HG03354 (cell line): Measurements from ENCODE around the gene ALKBH6.

ENCODE experiments used
- ATAC-seq: cut with Tn5 transposase; IDR thresholded peaks from one replicate; pipeline ENCODE4 v1.9.1; 2021; ENCODE audit warnings: mild to moderate bottlenecking; ENCODE audit not compliant: unreplicated experiment, poor library complexity, severe bottlenecking

The ALKBH6 gene

DNA sequence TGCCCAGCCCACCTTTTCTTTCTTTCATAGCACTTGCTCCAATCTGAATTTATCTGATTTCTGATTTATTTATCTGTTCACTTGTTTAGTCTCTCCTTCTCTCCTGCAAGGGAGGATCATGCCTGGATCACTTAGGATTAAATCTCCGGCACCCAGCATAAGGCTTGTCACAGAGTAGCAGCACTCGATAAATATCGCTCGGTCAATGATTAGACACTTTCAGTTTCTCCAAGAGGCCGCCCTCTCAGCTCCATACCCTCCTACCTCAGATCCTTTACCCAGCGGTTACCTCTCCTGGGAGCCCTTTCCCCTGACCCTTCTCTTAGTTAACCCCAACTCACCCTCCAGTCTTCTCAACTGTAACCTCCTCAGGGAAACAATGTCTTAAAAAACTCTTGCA, 17.3 kb upstream of the ALKBH6 start:
- ATAC-seq: no peak

DNA sequence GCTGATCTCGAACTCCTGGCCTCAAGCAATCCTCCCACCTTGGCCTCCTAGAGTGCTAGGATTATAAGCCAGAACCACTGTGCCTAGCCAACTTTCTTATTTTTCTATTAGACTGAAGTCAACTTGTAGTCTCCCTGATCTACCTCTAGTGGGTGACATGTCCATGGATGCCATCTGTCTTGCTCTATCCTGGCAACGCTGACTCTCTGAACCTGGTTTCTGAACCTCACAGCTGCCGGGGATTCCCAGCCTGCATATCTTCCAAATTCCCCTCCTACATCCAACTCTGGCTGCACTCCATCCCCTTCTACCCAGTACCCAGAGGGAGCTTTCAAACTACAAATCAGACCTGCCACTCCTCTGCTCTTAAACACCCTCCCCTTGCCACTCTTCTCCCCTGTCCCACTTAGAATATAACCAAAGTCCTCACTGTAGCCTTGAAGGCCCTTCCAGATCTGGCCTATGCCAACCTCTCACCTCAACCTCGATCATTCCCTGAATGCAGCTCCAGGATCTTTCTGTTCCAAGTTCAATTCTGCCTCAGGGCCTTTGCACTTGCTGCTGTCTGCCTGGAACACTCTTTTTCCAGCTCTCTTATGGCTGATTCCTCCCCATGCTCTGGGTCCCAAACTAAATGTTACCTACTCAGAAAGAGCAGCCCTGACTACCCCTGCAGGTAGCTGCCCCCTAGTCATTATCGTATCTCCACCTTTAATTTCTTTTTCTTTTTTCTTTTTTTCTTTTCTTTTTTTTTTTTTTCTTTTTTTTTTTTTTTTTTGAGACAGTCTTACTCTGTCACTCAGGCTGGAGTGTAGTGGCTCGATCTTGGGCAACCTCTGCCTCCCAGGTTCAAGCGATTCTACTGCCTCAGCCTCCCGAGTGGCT, 16.5 kb upstream of the ALKBH6 start:
- ATAC-seq: no peak

DNA sequence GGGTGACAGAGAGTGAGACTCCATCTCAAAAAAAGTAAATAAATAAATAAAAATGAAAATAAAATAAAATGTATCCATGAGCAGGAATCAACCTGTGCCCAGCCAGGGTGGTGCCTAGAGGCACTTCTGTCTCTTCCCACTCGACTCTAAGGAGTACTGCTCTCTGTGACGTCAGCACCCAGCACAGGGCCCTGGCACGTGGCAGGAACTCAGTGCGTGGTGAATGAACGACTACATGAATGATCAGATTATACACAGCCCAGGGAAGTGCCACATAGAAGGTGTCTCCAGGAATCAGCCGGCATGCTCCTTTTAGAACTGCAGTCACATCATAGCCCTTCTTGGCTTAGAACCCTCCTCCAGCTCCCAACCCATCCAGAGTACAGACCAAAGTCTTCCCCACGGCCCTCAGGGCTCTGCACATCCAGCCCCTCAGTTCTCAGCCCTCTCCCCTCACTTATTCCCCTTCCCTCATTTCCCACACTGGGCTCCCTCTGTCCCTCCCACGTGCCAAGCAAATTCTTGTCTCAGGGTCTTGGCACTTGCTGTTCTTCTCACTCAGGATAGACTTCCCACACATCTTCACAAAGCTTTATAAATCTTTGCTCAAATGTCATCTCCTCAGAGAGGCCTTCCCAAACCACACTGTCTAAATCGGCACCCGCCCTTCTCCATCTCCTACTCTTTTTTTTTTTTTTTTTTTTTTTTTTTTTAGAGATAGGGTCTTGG, 14.5 kb upstream of the ALKBH6 start:
- no peak for ATAC-seq

DNA sequence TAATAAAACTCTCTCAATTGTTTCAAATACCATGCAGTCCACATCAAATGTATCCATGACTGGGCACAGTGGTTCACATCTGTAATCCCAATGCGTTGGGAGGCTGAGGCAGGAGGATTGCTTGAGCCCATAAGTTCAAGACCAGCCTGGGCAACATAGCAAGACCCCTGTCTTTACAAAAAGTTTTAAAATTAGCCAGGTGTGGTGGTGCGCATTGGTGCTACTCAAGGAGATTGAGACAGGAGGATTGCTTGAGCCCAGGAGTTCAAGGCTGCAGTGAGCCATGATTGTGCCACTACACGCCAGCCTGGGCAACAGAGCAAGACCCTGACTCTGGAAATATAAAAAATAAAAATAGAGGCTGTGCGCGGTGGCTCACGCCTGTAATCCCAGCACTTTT, 13.7 kb upstream of the ALKBH6 start:
- ATAC-seq: no peak

DNA sequence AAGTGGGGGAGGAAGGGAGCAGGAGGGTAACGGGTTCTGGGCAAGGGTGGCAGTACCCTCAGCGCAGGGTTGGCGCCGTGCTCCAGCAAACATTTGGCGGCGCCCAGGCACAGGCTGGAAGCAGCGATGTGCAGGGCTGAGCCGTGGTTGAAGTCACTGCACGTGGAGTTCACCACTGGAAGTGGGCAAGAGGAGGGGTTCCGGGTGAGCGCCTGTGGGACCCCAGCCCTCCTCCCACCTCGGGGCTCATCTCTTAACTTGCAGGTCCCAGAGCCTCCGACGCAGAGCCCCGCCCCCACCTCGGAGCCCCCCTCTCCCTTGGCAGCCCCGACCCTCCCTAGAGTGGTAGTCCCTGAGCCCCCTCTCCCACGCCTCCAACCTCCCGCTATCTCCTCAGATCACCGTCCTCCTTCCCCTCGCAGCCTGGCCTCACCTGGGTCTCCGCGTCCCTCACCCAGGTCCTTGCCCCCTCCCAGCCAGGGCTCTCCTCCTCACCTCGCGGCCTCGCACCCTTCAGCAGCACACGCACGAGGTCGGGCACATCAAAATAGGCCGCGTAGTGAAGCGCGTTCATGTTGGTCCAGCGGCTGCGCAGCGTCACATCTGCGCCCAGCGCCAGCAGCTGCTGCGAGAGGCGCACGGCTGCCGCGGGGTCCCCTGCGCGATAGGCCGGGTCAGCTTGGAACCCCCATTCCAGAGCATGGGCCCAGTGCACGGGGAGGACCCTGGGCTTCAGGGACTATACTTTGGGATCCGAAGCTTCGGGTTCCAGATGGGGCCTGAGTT, 12.3 kb upstream of the ALKBH6 start:
- no peak for ATAC-seq

DNA sequence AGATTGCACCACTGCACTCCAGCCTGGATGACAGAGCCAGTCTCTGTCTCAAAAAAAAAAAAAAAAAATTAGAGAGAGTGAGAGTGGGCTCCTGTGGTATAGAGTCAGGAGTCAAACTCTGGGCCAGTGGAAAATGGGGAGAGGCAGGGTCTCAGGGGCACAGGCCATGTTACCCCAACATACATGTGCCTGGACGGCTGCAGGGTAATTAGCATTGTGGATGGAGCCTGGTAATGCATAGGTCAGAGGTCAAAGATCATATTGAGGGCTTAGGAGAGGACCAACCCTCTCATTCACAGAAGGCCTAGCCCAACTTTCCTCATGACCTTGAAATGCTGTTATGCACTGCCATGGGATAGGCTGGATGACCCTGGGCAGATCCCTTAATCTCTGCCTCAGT, 11.5 kb upstream of the ALKBH6 start:
- ATAC-seq: no peak

DNA sequence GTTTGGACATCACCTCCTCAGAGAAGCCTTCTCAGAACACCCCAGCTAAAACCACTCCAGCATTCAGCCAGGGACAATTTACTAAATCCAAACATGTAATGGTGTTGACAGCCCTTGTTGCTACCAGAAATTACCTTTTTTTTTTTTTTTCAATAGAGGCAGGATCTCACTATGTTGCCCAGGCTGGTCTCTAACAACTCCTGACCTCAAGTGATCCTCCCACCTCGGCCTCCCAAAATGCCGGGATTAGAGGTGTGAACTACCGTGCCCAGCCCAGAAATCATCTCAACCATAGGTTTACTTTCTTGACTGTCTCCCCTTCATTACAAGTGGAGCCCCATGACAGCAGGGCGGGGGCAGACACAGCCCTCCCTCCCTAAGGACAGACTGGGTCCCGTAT, 9.4 kb upstream of the ALKBH6 start:
- no peak for ATAC-seq

DNA sequence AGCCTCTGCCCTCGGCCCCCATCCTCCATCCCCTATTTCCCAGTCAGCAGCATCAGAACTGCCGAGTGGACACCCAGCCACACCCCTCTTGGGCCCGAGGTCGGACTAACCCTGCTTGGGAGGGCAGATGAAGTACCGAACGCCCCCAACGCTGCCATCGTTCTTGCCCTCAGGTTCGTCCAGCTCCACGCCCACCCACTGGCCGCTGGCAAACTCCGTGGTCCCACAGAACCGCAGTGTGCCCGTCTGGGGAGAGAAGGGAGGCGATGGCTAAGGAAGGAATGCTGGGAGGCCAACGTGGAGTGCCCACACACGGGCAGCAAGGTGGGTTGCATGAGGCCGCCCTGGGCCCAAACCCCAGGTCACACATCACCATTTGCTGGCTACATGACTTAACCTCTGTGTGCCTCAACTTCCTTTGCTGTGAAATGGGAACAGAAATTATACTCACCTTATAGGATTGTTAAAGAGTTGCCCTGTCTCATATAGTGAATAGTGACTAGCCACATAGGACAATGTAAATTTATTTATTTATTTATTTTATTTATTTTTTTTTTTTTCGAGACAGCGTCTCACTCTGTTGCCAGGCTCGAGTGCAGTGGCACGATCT, 5.2 kb upstream of the ALKBH6 start:
- no peak for ATAC-seq

DNA sequence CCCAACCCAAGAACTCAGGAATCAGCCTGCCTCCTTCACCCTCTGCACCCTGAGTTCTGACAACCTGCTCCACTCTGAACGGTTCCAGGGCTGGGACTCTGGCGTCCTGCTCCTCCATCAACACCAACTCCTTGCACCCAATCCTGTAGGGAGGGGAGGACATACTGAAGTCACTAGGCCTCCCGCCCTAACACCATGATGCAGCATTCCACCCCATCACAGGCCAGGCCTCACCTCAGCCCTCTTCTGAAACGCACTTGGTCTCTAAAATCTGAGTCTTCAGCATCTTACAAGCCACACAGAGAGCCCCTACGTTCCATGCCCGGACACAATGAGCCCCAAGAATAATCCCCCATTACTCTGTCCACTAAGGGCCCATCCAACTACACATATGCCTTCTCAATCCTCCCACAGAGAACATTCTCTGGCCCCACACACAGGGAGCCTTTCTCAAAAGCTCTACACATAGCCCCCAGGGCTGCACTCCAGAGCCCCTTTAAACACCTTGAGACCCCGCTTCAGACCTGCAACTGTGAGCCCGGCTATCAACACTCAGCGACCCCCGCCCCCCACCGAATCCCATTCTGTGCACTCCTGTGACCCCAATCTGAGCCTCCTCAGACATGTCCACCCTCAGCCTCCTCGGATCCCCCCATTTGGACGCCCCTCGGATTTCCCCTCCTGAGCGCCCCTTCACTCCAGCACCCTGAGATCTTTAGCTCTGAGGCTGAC, 567 bp downstream of the ALKBH6 start:
- no peak for ATAC-seq

DNA sequence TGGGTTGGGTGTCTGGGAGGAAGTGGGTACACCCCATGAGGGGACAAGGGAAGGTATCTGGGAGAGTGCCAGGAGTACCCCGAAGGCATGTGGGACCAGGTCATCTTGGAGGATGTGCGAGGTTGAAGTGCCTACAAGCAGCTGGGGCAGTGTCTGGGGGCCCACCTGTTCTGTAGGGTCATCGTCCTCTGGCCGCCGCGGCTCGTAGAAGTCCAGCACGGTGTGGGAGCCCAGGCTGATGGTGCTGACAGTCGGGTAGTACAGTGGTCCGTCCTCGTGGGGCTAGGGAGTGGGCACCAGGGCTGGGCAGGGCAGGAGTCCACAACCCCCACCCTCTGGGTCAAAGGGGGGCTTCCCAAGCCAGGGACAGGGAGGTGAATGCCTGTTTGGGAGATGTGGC, 3.6 kb downstream of the ALKBH6 start:
- no peak for ATAC-seq

DNA sequence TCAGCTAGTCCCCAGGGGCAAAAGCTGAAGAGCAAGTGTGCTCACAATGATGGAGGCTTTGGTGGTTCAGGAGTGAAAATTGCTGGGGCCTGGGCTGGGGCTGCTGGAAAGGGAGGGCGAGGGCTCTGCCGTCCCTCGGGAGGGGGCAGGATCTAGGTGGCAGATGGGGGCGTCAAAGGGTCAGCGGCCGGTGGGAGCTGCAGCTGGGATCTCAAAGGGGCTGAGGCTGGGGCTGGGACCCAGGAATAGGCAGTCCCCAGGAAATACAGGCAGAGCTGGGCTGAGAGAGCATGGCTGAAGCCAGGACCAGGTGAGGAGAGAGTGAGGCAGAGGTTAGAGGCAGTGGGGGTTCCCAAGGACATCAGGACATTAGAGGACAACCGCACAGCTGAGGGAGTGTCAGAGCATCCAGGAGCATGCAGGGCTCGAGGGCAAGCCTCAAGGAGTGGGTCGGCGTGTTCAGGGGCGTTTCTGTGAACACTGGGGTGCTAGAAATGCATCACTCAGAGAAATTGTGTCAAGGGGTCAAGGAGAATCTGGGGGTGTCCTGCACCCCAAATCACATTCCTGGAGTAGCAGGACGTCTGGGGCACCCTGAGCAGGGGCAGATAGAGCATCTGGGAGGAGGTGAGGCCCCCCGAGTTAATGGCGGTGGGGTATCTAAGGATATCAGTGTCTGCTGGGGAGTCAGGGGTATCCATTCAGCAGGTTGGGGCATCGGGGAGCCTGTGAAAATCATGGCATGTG, 4.2 kb downstream of the ALKBH6 start:
- no peak for ATAC-seq

DNA sequence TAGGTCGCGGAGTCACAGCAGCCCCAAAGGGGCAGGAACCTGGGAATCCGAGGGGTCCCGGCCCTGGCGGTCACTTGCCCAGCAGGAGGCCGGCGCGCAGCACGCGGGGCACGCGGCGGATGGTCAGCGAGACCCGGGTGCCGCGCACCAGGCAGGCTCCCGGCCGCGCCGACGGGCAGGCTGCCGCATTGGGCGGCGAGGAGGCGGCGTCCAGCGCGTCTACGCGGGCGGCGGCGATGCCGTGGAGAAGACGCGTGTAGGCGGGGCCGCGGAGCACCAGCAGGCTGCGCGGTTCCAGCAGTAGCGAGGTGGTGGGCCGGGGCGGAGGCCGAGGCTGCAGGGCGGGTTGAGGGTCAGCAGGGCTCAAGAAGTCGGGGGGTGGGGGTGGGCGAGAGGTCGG, 4.8 kb downstream of the ALKBH6 start:
- no peak for ATAC-seq

DNA sequence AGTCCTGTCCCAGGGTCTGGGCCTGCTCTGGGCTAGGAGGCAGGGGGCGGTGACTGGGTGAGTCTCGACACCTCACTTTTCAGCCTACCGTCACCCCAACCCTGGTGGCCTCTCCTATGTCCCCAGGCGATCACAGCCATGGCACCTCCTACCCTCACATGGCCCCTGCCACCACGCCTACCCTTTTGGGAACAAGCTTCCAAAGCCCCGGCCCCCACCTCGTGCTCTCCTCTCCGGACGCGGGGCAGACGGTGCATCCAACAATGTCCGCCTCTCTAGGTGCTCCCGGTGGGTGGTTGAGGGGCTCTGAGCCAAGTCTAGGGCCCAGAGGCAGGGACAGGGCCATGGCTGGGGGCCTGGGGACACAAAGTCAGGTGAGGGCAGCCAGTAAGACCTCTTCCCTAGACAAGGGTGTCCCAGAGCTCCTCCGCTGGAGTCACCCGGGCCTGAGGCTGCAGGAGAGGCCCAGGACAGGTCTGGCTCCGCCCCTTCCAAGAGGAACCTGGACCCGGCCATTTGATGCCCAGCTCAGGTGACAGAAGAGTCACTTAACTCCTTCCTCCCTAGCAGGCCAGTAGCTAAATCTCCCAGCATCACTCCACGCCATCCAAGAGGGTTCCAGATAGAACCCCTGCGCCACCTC, 5.6 kb downstream of the ALKBH6 start, which contains the start of gene SYNE4:
Gene SYNE4, minus strand, starts transcription at position 478 of the 643 bp plus-strand sequence. Its CDS starts 132 bp downstream, at position 346.
- no peak for ATAC-seq

DNA sequence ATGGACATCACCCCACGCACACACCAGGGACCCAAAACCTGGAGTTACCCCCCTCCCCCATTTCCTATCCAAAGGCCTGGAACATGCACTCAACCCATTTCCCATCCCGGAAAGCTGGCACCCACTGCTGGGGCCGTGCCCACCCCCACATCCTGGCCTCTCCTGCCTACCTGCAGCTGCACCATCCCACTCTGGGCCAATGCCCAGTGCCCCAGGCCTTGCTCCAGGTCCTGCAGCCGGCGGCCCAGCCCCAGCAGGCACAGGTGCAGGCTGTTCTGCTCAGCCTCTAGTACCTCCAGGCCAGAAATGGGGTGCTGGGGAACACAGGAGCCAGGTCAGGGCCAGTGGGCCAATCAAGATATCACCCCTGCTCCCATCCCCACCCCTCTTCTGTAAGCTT, 7.1 kb downstream of the ALKBH6 start:
- no peak for ATAC-seq

DNA sequence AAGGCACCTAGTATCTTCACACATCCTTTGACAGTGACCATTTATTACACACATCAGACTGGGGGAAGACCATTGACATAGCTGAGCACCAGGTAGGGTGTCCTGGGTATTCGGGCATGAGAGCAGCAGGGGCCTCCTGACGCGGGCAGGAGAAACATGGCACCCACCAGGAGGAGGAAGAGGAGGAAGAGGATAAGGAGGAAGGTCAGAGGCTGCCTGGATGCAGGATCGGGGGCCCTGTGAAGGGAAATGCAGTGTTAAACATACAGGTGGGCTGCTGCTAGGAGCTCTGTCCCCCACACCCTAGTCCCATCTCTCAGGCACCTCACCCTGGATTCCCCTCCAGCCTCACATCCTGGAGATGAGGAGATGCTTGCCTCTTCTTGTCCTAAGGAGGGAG, 10.7 kb downstream of the ALKBH6 start:
- no peak for ATAC-seq

DNA sequence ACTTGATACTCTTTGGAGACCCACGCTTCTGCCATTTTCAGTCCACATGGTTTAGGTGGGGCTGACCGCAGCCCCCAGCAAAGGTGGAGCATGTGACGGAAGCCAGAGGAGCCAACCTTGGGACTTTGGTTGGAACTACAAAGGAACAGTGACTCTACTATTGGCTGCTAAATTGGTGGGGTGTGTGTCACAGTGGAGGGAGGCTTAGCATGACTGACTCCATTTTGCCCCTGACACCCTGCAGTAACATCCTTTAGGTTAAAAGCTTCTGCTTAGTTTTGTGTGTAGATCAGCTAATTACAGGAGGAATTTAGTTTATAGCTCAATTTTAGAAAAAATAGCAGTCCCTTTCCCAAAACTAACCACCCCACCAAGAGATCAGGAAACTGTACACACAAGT, 12.4 kb downstream of the ALKBH6 start:
- no peak for ATAC-seq

DNA sequence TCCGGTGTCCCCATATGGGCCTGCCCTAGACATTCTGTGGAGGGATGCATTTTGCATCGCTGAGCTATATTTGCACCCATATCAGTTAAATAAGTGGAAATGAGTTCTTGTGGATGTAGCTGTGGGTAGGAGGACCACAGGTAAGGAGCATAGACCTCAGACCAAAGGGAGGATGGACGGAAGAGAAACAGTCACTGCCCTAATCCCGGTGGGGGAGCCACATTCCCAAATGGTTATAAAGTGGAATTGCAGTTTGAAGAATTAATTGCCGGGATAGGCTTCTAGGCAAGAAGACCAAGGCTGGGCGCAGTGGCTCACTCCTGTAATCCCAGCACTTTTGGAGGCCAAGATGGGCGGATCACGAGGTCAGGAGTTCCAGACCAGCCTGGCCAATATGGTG, 17.2 kb downstream of the ALKBH6 start:
- ATAC-seq: no peak
